Activated CD8-positive, alpha-beta memory T cell treated with anti-CD3 and anti-CD28 coated beads, Interleukin-2, amount 50 U/mL, for 24 hours (primary cell): ENCODE results near the gene TXNRD3.
"Not testable (repeated sequence)": the region's sequence is repeated elsewhere in the genome, so short reads cannot be mapped to it uniquely, and the experiment has no call there.

Source experiments
- DNase-seq: peaks from one replicate; pipeline ENCODE4 v3.0.0-alpha.2; 2020; ENCODE audit errors: extremely low read depth

The TXNRD3 gene

GRCh38 chr3:126646674-126647073 lies 8.2 kb downstream of the TXNRD3 start:
- no peak for DNase-seq

GRCh38 chr3:126644615-126645014 lies 10.3 kb downstream of the TXNRD3 start:
- DNase-seq: no peak

DNA sequence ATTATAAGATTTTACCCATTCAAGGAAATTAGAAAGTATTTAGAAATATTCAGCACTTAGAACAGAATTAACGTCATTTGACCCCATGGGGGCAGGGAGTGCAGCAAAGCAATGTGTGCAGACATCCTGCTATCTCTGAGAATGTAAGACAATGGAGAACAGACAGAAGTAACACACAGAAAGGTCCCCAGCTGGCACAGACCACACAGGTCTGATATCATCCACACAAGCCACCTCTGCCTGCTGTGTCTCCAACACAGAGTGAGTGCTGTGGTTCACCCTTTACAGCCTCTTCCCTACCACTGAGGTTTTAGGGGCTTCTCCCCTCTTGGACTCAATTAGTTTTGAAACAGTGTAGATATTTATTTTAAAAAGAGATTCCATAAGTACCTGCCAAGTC lies 16.1 kb downstream of the TXNRD3 start:
- DNase-seq: no peak

DNA sequence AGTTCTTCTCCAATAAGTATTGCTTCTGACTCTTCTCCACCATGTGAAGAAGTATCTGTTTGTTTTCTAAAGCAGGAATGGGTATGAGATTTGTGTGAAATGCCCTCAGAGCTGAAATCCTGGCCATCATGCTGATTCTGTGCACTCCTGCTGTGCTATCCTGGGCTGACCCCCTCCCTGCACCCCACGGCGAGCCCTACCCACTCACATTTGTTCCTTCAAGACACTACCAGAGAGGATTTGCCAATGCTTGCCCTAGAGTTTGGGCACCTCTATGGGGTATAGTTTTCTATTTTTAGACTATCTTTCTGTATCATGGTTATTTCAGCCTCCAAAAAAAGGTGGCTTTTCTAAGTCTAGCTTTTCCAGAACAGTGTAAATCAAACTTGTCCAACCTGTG lies 18.5 kb downstream of the TXNRD3 start:
- DNase-seq: no peak

- no peak for DNase-seq
Observed at GRCh38 chr3:126634803-126635202, 20.1 kb downstream of the TXNRD3 start.

- DNase-seq: no peak
Observed at GRCh38 chr3:126630020-126630419, 24.9 kb downstream of the TXNRD3 start.

DNA sequence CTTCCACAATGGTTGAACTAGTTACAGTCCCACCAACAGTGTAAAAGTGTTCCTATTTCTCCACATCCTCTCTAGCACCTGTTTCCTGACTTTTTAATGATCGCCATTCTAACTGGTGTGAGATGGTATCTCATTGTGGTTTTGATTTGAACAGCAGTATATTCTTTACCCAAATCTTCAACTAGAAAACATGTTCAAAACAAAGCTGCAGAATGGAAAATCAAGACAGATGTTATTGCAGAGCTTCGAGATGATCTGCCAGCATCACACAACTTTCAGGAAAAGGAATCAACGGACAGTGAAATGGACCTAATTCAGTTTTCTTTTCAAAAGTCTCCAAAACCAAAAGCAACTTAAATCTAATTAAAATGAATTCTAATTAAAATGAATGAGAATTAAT lies 29.2 kb downstream of the TXNRD3 start:
- DNase-seq: not testable (repeated sequence)

DNA sequence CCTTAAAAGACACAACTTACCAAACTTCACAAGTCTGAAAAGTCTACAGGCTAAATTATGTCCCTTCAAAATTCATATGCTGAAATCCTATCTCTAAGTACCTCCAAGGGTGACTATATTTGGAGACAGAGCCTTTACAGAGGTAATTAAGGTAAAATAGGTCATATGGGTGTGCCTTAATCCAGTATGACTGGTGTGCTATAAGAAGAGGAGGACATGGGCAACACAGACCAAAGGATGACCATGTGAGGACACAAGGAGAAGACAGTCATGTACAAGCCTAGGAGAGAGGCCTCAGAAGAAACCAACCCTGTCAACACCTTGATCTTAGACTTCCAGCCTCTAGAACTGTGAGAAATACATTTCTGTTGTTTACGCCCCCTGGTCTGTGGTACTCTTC lies 32.2 kb downstream of the TXNRD3 start:
- no peak for DNase-seq

DNA sequence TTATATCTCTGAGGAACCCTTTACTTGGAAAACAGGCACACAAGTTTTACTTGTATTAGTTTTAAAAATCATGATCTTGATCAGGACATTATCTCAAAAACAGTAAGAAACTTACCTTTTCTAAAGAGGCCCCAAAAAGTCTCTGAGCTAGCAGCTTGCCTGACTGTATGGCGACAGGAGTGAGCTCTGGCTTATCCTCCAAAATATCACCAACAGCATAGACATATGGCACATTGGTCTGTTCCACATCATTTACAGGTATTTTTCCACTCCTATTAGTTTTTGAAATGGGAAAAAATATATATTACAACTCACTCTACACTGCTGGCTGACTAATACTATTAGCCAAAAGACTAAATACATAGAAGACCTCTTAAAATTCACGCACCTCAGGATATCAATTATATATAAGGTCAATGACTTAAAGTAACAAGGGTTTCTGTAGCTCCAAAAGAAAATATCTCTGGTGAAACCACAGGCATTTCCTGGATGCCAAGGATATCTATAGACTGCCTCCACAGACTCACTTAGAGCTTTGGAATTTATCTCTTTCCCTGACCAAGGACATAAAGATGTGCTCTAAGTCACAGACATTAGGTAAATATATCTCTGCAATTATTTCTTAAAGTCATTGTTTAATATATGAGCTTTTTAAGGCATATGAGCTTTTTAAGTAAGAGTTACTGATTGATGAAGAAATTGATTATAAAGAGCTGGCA lies 33.1 kb downstream of the TXNRD3 start:
- DNase-seq: no peak

DNA sequence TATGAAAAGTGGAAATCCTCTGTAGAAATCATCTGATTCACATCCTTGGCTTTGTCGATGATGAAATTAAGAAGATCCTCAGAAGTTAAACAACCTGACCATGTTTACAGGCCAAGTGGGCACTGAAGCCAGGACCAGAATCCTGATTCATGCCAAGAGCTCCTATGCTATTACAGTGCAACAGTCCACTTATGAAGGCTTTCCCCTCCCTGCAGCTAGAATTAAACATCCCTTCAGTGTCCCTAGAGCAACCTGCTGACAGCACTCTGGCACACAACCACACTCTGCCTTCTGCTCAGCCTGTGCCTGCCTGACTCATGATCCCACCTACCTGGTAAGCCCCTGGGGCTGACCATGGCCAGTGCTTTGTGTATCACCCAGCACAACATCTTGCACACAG lies 33.8 kb downstream of the TXNRD3 start:
- no peak for DNase-seq

DNA sequence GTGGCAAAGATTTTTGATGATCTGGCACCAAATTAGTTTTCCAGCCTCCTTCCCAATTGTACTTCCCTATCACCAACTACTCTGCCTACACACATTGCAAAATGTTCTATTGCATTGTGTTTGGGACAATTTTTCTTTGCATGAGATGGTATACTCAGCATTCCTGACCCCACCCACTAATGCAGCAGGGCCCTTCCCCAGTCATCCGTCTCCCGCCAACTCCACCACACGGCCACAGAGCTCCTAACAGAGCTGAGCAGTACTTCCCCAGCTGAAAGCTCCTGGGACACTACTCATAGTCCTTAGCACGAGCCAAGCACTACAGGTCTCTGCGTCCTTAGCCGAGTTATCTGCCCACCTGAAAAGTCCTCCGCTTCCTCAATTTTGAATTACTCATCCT lies 34.2 kb downstream of the TXNRD3 start:
- DNase-seq: no peak

DNA sequence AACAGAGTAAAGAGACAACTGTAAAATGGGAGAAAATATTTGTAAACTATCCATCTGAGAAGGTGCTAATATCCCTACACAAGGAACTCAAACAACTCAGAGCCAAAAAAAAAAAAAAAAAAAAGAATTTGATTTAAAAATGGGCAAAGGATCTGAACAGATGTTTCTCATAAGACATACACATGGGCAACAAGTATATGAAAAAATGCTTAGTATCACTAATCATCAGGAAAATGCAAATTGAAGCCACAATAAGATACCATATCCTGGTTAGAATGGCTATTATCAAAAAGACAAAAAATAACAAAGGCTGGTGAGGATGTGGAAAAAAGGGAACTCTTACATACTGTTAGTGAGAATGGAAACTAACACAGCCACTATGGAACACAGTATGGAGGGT lies 36.2 kb downstream of the TXNRD3 start:
- no peak for DNase-seq

GRCh38 chr3:126618021-126618420 lies 36.9 kb downstream of the TXNRD3 start:
- no peak for DNase-seq

GRCh38 chr3:126617571-126617970 lies 37.4 kb downstream of the TXNRD3 start:
- no peak for DNase-seq

DNA sequence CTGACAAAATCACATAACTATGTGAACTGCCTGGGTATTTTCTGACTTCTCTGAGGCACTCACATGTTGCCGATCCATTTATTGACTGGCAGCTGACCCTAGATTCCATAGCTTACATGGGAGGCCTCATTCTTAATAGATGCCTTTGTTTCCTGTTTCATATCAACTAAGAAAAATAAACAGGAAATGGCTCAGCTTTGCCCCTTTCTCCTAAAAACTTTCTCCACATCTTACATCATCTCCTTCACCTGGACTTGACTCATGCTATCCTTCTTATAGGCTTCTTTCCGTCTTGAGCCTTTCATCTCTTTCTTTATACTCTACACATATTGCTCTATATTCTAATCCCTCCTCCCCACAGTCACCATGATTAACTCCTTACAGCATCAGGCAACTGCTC lies 38.0 kb downstream of the TXNRD3 start:
- DNase-seq: no peak

- DNase-seq: no peak
Observed at GRCh38 chr3:126613479-126614188, 41.3 kb downstream of the TXNRD3 start.

- no peak for DNase-seq
Observed at GRCh38 chr3:126612479-126613205, 42.3 kb downstream of the TXNRD3 start.

DNA sequence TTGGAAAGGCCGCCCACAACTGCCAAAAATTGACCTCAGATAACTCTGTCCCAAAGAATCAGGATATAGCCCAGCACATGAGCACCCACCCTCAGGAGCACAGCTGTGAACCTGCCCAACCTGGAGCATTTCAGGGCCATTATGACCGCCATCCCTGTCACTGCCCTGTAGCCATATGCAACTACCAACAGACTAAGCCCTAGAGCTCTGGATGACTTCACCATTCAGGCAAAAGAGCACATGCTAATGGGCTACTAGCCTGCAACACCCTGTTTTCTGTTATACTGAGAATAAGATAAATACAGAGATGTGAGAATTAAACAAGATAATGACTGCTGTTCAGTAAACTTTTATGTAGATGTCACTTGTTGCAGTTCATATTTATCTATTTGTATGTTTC lies 45.0 kb downstream of the TXNRD3 start:
- DNase-seq: no peak

DNA sequence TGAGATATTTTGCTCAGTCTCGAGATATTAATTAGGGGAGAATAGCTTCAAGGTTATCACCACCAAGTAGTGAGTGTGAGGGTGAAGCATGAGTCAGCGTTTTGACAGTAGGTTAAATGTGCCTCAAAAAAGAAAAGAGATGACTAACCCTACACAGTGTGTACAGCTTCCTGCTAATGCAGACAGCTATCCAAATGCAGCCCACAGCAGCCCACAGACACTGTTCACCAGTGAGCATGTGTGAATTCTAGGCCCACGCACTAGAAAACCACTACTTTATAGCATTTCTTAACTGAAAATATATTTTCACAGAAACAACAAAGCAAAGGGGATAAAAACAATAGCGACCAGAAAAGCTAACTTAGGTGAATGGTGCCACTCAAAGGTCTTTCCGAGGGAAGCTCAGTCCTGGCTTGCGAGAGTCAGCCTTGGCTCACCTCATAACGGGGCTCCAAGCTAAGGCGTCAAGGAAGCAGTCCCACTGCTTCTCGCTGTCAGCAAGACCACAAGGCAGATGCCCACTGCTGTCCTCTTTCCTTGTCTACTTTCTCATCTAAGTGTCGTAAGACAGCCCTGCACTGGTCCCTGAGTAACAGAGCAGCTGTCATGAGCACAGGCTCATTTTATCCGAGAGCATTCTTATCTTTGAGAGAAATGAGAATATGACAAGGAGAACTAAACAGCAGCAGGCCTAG lies 47.6 kb downstream of the TXNRD3 start:
- DNase-seq: no peak

GRCh38 chr3:126606001-126606400 lies 48.9 kb downstream of the TXNRD3 start:
- no peak for DNase-seq

GRCh38 chr3:126604691-126605090 lies 50.2 kb downstream of the TXNRD3 start:
- no peak for DNase-seq

DNA sequence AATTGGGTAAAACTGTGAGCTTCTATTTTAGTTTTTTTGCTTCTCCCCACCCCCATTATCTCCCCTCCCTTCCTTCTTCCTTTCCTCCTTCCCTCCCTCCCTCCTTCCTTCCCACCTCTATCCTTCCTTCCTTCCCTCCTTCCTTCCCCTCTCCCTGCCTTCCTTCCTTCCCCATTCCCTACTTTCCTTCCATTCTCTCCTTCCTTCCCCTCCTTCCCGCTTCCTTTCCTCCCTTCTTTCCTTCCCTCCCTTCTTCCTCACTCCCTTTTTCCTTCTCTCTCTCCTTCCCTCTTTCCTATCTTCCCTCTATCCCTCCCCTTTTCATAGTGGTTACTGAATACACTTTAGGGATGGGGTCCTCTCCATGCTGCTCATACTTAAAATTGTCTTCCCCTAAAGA lies 55.8 kb downstream of the TXNRD3 start:
- DNase-seq: no peak
